ENCODE results near the gene GXYLT2. TPM values are rescaled to one million over a fixed set of nuclear protein-coding genes. Genes with fewer than 3 reads are reported as not detected.
A peak's percentile ranks its signal among the peaks of the same experiment; 100 is the strongest.

The GXYLT2 gene
- total and polyA plus RNA-seq, 2 of the 13 experiments (the other 11 are each of a cell fraction or from before 2014, with no cell fraction given), result 4.3 to 6.9 TPM

DNA sequence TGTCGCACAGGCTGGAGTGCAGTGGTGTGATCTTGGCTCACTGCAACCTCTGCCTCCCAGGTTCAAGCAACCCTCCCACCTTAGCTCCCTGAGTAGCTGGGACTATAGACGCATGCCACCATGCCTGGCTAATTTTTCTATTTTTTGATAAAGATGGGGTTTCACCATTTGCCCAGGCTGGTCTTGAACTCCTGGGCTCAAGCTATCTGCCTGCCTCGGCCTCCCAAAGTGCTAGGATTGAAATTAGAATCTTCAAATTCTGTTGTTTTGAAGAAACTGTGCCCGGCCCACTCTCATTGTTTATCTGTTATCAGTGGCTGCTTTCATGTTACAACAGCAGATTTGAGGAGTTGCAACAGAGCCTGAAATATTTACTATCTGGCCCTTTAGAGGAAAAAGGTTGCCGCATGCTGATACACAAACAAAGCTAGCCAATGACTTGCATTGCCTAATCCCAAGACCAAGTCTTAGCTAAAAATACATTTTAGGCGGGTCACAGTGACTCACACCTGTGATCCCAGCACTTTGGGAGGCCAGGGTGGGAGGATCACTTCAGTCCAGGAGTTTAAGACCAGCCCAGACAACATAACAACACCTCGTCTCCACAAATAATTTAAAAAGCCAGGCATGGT is 65.6 kb downstream of the GXYLT2 start (continued):
- no peak for TF ChIP-seq REXO4 (CRISPR knock-in tag; IDR thresholded peaks at IDR 0.05; ENCODE audit: borderline replicate concordance)
- 0 out of 2 replicates have a peak, but pooled peaks have one; percentile 46 for TF ChIP-seq HMG20B (CRISPR knock-in tag; conservative IDR thresholded peaks at IDR 0.05)
- TF ChIP-seq ZNF790 (CRISPR knock-in tag; IDR thresholded peaks at IDR 0.05; ENCODE audit: borderline replicate concordance), result no peak
- TF ChIP-seq NR2F1 (CRISPR knock-in tag; IDR thresholded peaks at IDR 0.05), result no peak; a peak in 1 of 4 replicates
- peak; percentile 73 for TF ChIP-seq NFYC (CRISPR knock-in tag; IDR thresholded peaks at IDR 0.05)
- no peak for TF ChIP-seq SNAPC2 (CRISPR knock-in tag; IDR thresholded peaks at IDR 0.05)
- TF ChIP-seq, protein P1, sequence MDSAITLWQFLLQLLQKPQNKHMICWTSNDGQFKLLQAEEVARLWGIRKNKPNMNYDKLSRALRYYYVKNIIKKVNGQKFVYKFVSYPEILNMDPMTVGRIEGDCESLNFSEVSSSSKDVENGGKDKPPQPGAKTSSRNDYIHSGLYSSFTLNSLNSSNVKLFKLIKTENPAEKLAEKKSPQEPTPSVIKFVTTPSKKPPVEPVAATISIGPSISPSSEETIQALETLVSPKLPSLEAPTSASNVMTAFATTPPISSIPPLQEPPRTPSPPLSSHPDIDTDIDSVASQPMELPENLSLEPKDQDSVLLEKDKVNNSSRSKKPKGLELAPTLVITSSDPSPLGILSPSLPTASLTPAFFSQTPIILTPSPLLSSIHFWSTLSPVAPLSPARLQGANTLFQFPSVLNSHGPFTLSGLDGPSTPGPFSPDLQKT (CRISPR knock-in tag; IDR thresholded peaks at IDR 0.05; ENCODE audit: borderline replicate concordance), result no peak
- no peak for TF ChIP-seq ZNF225 (CRISPR knock-in tag; IDR thresholded peaks at IDR 0.05)
- TF ChIP-seq, protein P2, sequence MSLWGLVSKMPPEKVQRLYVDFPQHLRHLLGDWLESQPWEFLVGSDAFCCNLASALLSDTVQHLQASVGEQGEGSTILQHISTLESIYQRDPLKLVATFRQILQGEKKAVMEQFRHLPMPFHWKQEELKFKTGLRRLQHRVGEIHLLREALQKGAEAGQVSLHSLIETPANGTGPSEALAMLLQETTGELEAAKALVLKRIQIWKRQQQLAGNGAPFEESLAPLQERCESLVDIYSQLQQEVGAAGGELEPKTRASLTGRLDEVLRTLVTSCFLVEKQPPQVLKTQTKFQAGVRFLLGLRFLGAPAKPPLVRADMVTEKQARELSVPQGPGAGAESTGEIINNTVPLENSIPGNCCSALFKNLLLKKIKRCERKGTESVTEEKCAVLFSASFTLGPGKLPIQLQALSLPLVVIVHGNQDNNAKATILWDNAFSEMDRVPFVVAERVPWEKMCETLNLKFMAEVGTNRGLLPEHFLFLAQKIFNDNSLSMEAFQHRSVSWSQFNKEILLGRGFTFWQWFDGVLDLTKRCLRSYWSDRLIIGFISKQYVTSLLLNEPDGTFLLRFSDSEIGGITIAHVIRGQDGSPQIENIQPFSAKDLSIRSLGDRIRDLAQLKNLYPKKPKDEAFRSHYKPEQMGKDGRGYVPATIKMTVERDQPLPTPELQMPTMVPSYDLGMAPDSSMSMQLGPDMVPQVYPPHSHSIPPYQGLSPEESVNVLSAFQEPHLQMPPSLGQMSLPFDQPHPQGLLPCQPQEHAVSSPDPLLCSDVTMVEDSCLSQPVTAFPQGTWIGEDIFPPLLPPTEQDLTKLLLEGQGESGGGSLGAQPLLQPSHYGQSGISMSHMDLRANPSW (CRISPR knock-in tag; IDR thresholded peaks at IDR 0.05; ENCODE audit: borderline replicate concordance), result no peak
- no peak for TF ChIP-seq ZBTB4 (CRISPR knock-in tag; IDR thresholded peaks at IDR 0.05; ENCODE audit: borderline replicate concordance)
- TF ChIP-seq HNRNPLL (IDR thresholded peaks at IDR 0.05; ENCODE audit: low read depth, low read length, poor library complexity, severe bottlenecking), result no peak
- no peak for TF ChIP-seq BCLAF1 (IDR thresholded peaks at IDR 0.05)
- no peak for TF ChIP-seq SCMH1 (CRISPR knock-in tag; IDR thresholded peaks at IDR 0.05; ENCODE audit: borderline replicate concordance)
- TF ChIP-seq CREBL2 (CRISPR knock-in tag; IDR thresholded peaks at IDR 0.05; ENCODE audit: borderline replicate concordance), result no peak
- TF ChIP-seq ZNF10 (CRISPR knock-in tag; IDR thresholded peaks at IDR 0.05; ENCODE audit: borderline replicate concordance, low read depth), result no peak
- no peak for TF ChIP-seq ZNF639 (CRISPR knock-in tag; conservative IDR thresholded peaks at IDR 0.05)

Data from HepG2 (cell line).